ENCODE measurements around the gene ETFA. TPM values are rescaled to one million over a fixed set of nuclear protein-coding genes. Genes with fewer than 3 reads are reported as not detected.

Gene ETFA
- total and polyA plus RNA-seq, 10 of the 15 experiments (the other 5 are each of a cell fraction or from before 2014, with no cell fraction given), result 114 to 331 (median 152) TPM

GRCh38 chr15:76198456-76199105 lies 112.7 kb downstream of the ETFA start (continued):
- TF ChIP-seq ZBTB33 (IDR thresholded peaks at IDR 0.05) (no peak), CBFB (IDR thresholded peaks at IDR 0.05; ENCODE audit: low read depth) (no peak), YBX1 (IDR thresholded peaks at IDR 0.05) (no peak)

GRCh38 chr15:76197703-76198455 lies 113.4 kb downstream of the ETFA start:
- Histone ChIP-seq H3K36me3 (ENCODE audit: control insufficient read depth in 2 of 2, insufficient read depth in 2 of 2, low read length in 1 of 2) (no peaks in the 10 kb centered on the region; a peak in 1 of 4 replicates), H3K9ac (ENCODE audit: control insufficient read depth, insufficient read depth, low read length) (no peak overlapping the region), H3K9me3 (replicated peaks; ENCODE audit: control insufficient read depth, insufficient read depth, low read length) (no peaks in the 10 kb centered on the region), H3K79me2 (ENCODE audit: control insufficient read depth, insufficient read depth, low read length) (no peaks in the 10 kb centered on the region), H3K4me1 (ENCODE audit: control insufficient read depth, insufficient read depth, low read length) (no peaks in the 10 kb centered on the region; the same call in 1 of the 2 replicates), H2AFZ (ENCODE audit: control insufficient read depth, low read depth, low read length) (no peak overlapping the region), H3K4me3 (no peak overlapping the region), H3K27ac (ENCODE audit: control insufficient read depth, insufficient read depth) (no peak overlapping the region), H3K4me2 (ENCODE audit: control insufficient read depth, insufficient read depth) (no peak overlapping the region), H4K20me1 (ENCODE audit: control insufficient read depth, insufficient read depth) (no peaks in the 10 kb centered on the region), H3K27me3 (replicated peaks in 1 of 2; ENCODE audit: control insufficient read depth in 2 of 2, insufficient read depth in 2 of 2, low read length in 1 of 2) (no peaks in the 10 kb centered on the region)
- in situ Hi-C loops (cut with MboI) (no loop called here), intact Hi-C loops (cut with micrococcal nuclease; ENCODE audit: unreplicated experiment) (no loop called here)
- DNase-seq (ENCODE audit: low read depth, low spot score) (no peak), FAIRE-seq (no peak), ATAC-seq (no peak)
- no TSS peak for BruUV-seq (replicated peaks)
- POLR2A ChIA-PET, result no interaction called here
- RAD21 ChIA-PET (ENCODE audit: unreplicated experiment), result no interaction called here
- WGBS (ENCODE audit: insufficient coverage, insufficient replicate concordance, low lambda C conversion rate, missing lambda C conversion rate), result 79% methylated on average over 7 of the region's 8 CpGs
- CTCF ChIA-PET, result no interaction called here
- SMC1A ChIA-PET (ENCODE audit: uncharacterized antibody, unreplicated experiment), result no interaction called here
- TF ChIP-seq ETV6 (conservative IDR thresholded peaks at IDR 0.05 in 1 of 2, IDR thresholded peaks at IDR 0.05 in 1 of 2; ENCODE audit: borderline replicate concordance in 1 of 2, low read depth in 1 of 2) (no peak), RELA (IDR thresholded peaks at IDR 0.05; ENCODE audit: borderline replicate concordance, partially characterized antibody) (no peak), MTA3 (IDR thresholded peaks at IDR 0.05; ENCODE audit: borderline replicate concordance, low read length) (no peak), EED (IDR thresholded peaks at IDR 0.05; ENCODE audit: low read depth) (no peak), PML (IDR thresholded peaks at IDR 0.05; ENCODE audit: low read length) (no peak), CBFB (IDR thresholded peaks at IDR 0.05; ENCODE audit: low read depth) (no peak), BCL11A (IDR thresholded peaks at IDR 0.05; ENCODE audit: low read depth, low read length) (no peak), RFX5 (IDR thresholded peaks at IDR 0.05; ENCODE audit: low read depth, low read length) (no peak), NR2C2 (IDR thresholded peaks at IDR 0.05; ENCODE audit: borderline replicate concordance, control insufficient read depth, insufficient read length, low read depth) (no peak), SUPT20H (IDR thresholded peaks at IDR 0.05; ENCODE audit: borderline replicate concordance, control insufficient read depth, low read depth, low read length) (no peak), MXI1 (IDR thresholded peaks at IDR 0.05; ENCODE audit: low read depth, low read length) (no peak), LARP7 (IDR thresholded peaks at IDR 0.05) (no peak), USF2 (IDR thresholded peaks at IDR 0.05; ENCODE audit: borderline replicate concordance, low read depth, low read length) (no peak), ZNF207 (IDR thresholded peaks at IDR 0.05; ENCODE audit: borderline replicate concordance) (no peak), E2F8 (IDR thresholded peaks at IDR 0.05; ENCODE audit: low read depth, partially characterized antibody) (no peak)

Measured in GM12878 (cell line).